ENCODE results near the gene SAMD11.

DNA sequence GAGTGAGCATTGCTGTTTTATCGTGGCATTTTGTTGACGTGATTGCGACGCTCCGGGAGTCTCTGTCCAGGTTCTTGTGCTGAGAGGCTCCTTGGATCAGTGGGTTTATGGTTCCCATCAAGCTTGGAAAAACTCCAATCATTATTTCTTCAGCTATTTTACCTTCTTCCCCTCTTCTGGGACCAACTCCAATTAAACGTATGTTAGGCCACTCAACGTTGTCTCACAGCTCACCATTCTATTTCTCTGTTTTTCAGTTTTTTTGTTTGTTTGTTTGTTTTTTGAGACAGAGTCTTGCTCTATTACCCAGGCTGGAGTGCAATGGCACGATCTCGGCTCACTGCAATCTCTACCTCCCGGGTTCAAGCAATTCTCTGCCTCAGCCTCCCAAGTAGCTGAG lies 68.2 kb downstream of the SAMD11 start:
- TF ChIP-seq POLR2A (IDR thresholded peaks at IDR 0.05) (no peak), EP300 (IDR thresholded peaks at IDR 0.05) (no peak)
- TF ChIP-seq, protein P1, sequence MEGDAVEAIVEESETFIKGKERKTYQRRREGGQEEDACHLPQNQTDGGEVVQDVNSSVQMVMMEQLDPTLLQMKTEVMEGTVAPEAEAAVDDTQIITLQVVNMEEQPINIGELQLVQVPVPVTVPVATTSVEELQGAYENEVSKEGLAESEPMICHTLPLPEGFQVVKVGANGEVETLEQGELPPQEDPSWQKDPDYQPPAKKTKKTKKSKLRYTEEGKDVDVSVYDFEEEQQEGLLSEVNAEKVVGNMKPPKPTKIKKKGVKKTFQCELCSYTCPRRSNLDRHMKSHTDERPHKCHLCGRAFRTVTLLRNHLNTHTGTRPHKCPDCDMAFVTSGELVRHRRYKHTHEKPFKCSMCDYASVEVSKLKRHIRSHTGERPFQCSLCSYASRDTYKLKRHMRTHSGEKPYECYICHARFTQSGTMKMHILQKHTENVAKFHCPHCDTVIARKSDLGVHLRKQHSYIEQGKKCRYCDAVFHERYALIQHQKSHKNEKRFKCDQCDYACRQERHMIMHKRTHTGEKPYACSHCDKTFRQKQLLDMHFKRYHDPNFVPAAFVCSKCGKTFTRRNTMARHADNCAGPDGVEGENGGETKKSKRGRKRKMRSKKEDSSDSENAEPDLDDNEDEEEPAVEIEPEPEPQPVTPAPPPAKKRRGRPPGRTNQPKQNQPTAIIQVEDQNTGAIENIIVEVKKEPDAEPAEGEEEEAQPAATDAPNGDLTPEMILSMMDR (IDR thresholded peaks at IDR 0.05), result no peak
